GM19467 (cell line): ENCODE measurements around the gene ERN1.
"Not testable (repeated sequence)": the region's sequence is repeated elsewhere in the genome, so short reads cannot be mapped to it uniquely, and the experiment has no call there.

Source experiments
- ATAC-seq: cut with Tn5 transposase; IDR thresholded peaks from one replicate; pipeline ENCODE4 v1.9.1; 2021; ENCODE audit warnings: mild to moderate bottlenecking, moderate library complexity; ENCODE audit not compliant: unreplicated experiment

ERN1 gene

DNA sequence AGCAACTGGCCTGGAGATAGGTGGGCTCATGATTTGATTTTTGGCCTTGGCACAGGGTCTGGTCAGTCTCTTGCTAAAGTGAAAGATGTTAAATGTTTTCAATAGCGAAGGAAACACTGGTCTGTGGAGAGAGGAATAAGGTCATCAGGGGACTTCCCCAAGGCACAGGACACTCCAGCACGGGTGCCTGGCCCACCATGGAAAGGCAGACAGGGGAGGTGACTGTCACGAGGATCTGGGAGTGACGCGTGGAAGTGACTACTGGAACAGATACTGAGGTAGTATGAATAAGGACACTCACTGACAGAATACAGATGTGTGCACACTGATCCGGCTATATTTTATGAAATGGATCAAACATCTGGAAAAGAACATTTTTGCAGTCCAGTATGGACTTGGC, 92.8 kb downstream of the ERN1 start:
- no peak for ATAC-seq

DNA sequence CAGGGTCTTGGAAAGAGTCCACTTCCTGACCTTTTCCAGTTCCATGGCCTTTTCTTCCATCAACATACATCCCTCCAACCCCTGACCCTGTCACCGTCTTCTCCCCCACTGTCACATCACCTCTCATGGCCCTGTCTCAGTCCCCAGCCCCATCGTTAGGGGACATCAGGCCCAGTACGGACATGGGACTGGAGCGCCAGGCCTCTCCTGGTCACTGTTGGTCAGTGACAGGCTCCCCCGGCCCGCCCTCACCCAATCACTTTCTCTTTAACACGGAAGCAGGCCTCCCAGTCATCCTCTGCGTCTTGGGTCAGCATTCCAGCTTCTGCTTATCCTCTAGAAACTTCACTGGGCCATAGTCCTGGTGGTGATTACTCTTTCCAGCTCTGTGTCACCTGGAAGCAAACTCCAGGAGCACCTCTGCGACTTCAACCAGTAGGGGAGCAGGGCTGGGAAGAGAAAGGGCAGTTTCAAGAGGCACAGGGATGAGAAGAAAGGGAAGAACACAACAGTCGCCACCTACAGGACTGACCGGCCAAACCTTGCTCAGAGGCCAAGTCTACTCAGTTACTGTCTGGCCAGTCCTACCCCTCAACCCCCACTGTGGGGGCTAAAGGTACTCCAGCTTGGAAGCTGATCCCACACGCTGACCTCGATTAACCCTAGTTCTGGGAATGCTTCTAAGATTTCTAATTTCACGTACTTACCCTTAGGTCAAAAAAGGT, 93.6 kb downstream of the ERN1 start:
- ATAC-seq: no peak

GRCh38 chr17:64032081-64032480, 97.9 kb downstream of the ERN1 start:
- ATAC-seq: no peak

DNA sequence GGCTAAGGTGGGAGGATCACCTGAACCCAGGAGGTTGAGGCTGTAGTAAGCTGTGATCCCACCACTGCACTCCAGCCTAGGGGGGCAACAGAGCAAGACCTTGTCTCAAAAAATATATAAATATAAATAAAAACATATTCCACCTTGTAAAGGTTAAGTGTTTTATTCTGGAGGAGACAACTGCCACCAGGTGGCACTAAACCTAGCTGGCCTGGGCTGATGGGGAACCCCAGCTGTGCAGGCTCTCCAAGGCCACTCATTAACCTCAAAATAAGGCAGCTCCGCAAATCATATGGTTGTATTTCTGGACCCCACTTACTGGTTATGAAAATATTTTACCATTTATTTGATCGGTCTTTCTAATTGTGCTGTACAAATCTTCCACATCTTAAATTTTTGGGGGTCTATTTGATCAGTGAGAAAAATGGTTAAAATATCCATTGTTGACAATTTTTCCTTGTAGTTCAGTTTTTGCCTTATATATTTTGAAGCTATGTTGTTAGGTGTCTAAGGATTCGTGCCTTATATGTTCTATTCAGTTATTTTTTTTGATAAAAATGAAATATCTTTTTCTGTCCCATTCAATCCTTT, 101.0 kb downstream of the ERN1 start:
- no peak for ATAC-seq

DNA sequence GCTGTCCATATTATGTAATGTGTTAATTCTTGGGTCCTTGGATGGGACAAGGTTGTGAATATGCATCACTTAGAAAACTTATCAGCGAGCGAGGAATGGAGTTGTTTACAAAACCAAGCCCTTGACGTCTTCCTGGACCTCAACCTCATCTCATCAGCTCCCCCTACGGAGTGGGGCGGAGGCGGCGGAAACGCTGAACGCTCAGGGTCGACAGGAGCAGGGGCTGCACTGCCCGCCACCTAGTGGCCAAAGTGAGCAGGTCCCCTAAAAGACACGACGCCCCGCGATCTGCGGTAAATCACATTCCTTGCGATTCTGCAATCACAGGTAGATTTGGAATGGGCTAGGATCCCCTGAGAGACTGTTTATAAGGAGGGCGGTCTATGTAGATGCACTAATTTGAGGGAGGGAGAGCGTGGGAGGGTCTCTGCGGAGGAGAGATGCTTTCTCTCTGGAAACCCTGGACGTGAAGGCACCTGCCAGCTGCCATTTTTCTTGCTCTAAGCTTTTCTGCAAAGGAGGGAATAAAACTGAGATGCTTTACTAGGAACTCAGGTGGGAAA, 104.1 kb downstream of the ERN1 start:
- no peak for ATAC-seq

GRCh38 chr17:64024781-64025731, 104.9 kb downstream of the ERN1 start:
- no peak for ATAC-seq

DNA sequence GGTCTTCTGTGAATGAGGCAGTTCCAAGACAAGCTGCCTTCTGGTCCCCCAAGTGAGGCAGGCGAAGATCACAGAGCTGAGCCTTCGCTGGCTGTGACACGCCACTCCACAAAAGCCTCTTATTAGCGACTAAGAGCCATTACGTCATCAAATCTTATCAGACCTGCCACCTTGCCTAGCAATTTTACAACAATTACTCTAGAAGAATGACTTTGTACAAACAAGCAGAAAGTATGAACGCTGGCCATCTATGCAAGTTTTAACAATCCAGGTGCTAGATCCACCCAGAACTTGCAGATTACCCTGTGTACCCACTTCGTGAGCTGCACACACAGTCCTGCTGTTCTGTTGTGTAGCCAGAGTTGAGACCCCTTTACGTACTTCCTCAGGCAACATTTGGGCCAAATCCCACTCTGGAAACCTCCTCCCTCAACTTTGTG, 105.7 kb downstream of the ERN1 start:
- no peak for ATAC-seq

DNA sequence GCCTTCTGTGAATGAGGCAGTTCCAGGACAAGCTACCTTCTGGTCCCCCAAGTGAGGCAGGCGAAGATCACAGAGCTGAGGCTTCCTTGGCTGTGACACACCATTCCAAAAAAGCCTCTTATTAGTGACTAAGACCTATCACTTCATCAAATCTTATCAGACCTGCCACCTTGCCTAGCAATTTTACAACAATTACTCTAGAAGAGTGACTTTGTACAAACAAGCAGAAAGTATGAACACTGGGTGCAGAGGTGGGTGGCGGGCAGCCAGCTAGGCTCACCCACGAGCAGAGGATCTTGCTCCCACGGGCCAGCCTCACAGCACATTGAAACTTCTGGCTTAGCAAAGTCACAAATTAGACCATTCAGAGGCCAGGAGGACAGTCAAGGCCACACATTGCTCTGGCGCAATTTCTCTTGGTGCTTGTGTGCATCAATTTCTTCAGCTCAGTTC, 107.3 kb downstream of the ERN1 start:
- no peak for ATAC-seq

DNA sequence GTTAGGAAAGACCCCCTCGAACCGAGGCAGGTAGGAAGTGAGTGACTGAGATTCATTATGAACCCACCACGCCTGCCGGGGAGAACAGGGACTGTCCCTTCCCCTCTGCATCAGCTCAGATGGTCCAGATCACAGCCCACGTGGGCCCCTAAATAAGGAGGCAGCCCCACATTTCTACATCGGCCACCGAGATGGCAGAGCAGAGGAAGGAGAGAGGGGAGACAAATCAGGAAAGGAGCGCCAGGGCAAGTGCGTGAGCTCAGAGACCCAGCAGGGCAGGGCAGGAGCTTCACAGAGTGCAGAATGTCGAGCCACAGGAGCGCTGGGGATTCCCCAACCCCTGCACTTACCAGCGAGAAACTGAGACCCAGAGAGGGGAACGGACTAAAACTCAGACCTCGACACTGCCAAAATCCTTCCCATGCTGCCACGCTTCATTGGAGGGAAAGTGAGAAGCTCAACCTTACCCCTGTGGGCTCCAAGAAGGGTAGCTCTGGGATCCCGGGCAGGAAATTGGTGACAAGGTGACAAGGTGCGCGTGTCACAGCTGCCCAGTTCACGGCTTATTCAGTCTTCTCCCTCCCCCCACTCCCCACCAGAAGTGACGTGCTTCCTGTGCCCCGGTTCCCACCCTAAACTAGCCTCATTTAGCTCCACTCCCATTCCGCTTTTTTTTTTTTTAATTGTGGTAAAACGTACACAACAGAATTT, 109.7 kb downstream of the ERN1 start, which contains the start of gene ICAM2:
Gene ICAM2, minus strand, starts transcription at position 578 of the 711 bp plus-strand sequence. CDS start 13,942 bp downstream, outside the sequence.
- ATAC-seq: peak; percentile 55

- not testable (repeated sequence) for ATAC-seq
Measured at GRCh38 chr17:64019551-64019961, 110.4 kb downstream of the ERN1 start.

DNA sequence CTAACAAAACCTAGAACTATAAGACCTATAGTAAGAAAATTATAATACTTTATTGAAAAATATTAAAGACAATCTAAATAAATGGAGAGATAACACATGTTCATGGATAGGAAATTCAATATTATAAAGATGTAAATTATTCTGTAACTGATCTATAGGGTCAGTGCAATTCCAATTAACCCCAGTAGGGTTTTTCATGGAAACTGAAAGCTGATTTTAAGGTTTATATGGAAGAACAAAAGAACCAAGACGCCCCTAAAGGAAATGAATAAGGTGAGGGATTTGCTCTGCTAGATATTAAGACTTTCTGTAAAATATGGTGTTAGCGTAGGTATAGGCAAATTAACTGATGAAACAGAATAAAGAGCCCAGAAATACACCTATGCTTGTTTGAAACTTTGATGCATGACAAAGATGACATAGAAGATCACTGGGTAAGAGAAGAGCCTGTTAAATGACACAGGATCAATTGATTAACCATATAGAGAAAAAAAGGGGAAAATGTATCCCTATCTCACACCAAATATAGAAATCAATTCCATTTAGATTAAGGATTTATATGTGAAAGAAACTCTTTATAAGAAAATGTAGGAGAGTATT, 112.5 kb downstream of the ERN1 start:
- no peak for ATAC-seq

- no peak for ATAC-seq
Measured at GRCh38 chr17:64016974-64017373, 113.0 kb downstream of the ERN1 start.

DNA sequence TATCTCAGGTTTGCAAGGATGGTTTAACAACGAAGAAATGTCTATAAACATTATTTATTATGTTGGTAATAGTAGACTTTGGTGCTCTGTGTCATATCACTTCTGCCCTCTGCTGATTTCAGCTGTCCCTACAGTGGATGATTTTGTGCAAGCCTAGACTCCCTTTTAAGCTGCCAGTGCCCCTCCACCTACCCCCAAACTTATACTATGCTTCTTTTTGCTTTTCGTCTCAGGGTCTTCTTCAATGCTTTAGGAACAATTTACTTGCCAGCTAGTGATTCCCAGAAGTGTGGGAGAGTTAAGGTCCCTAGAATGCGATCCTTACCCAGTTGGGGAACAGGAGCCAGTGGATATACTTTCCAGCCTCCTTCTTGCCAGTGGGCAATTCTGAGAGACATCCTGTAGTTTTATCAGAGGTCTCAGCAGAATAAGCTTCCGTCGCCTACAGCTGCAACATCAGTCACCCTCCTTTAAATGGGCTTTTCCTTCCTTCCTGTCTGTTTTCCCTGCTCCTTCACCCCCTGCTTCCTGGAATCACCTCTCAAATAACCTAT, 113.6 kb downstream of the ERN1 start:
- ATAC-seq: no peak

DNA sequence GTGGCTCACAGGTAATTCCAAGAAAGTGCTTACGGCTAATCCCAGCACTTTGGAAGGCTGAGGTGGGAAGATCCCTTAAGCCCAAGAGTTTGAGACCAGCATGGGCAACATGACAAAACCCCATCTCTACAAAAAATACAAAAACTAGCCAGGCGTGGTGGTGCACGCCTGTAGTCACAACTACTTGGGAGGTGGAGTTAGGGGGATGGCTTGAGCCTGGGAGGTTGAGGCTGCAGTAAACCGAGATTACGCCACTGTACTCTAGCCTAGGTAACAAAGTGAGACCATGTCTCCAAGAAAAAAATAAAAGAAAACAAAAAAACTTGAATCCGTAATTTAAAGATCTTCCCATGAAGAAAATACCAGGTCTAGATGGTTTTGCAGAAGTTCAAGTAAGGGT, 114.5 kb downstream of the ERN1 start:
- ATAC-seq: no peak

- no peak for ATAC-seq
Measured at GRCh38 chr17:64009571-64010402, 120.2 kb downstream of the ERN1 start.

DNA sequence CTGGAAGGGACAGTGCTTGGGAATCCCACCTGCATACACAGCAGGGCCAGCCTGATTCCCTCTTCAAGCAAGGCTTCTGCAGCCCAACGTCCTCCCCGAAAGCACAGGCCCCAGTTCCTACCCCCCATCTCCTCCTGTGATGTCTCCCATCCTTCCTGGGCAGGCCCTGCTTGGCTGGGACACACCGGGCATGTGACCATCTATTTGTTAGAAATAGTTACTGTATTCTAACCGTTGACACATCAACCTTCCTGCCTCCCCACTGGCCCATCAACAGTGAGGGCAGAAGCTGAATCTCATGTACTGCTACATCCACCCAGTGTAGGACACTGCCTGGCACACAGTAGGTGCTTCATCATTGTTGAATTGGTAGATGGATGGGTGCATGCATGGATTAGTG, 121.1 kb downstream of the ERN1 start:
- ATAC-seq: no peak

GRCh38 chr17:64008346-64008745, 121.6 kb downstream of the ERN1 start:
- ATAC-seq: no peak

- no peak for ATAC-seq
Measured at GRCh38 chr17:64007838-64008282, 122.1 kb downstream of the ERN1 start.
